Vagina (tissue), 2 donors: ENCODE results near the gene ATP4B. TPM values are rescaled to one million over a fixed set of nuclear protein-coding genes. Genes with fewer than 3 reads are reported as not detected.

Experiments
- DNase-seq, 2 donors: peaks; one replicate each; pipeline ENCODE4 v3.0.0-alpha.2; 2017; ENCODE audit errors: extremely low spot score in 2 of 2
- H3K27ac ChIP-seq: fragments of 200-600 bp; sonication (generic); one replicate; pipeline ENCODE4 v1.5.1; 2019
- H3K27me3 ChIP-seq: fragments of 200-600 bp; sonication (generic); one replicate; pipeline ENCODE4 v1.5.1; 2019
- H3K36me3 ChIP-seq, 2 donors: fragments of 200-600 bp; sonication (generic); one replicate each; pipeline ENCODE4 v1.5.1; 2017 to 2019
- H3K4me1 ChIP-seq: fragments of 200-600 bp; sonication (generic); one replicate; pipeline ENCODE4 v1.5.1; 2019
- H3K4me3 ChIP-seq, 2 donors: fragments of 200-600 bp; sonication (generic); 1 replicate in 1 of 2; 2 replicates in 1 of 2; pipeline ENCODE4 v1.5.1; 2016 to 2019
- H3K9me3 ChIP-seq: fragments of 200-600 bp; sonication (generic); one replicate; pipeline ENCODE4 v1.5.1; 2019
- POLR2A ChIP-seq, 2 donors: fragments of 450-650 bp; IDR thresholded peaks; one replicate each; pipeline ENCODE4 v1.6.1; 2017; ENCODE audit warnings: antibody characterized with exemption in 2 of 2, mild to moderate bottlenecking in 2 of 2, moderate library complexity in 2 of 2
- POLR2AphosphoS5 ChIP-seq, 2 donors: sonication (generic); formaldehyde crosslinking; IDR thresholded peaks; one replicate each; pipeline ENCODE4 v1.9.0; 2017; ENCODE audit warnings: antibody characterized with exemption in 2 of 2, mild to moderate bottlenecking in 2 of 2, low read depth in 1 of 2; ENCODE audit not compliant: insufficient read depth in 1 of 2
- intact Hi-C: fragments of 100-400 bp; cut with DNase I; formaldehyde crosslinking; loops from one replicate; pipeline ENCODE4 v1.15.1; 2023
- total RNA-seq: library from RNA; depleted of rRNA; stranded (reverse); fragments of >200 nt; gene quantifications from one replicate; pipeline ENCODE4 v1.2.3, GENCODE V29; 2016
- TF ChIP-seq, protein P1 (sequence below), 3 experiments: fragments of 450-650 bp in 2 of 3; fragments of 200-600 bp in 1 of 3; sonication (generic) in 1 of 3; IDR thresholded peaks; one replicate each; pipeline ENCODE4 v1.5.1; 2017 to 2019; ENCODE audit warnings: antibody characterized with exemption in 3 of 3, mild to moderate bottlenecking in 2 of 3, moderate library complexity in 2 of 3

ATP4B gene
- total RNA-seq, 1 donor from 2014 or later: not detected

DNA sequence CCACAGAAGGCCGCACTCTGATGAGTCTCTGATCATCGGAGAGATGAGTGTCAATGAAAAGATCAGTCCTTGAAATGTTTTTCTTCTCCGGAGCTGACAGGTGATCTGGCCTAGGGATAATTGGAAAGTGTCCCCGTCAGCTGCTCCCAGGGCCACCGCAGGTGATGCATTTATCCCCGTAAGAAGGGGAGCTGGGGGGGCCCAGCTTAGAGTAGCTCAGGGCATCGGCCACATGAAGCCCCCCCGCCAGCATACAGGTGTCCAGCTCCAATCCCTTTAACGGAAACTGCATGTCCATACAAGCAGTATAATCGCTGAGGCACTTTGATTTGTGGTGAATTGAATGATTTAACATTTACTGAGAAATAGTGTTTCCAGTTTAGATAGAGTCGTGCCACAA lies 27.7 kb downstream of the ATP4B start:
- intact Hi-C loops: no loop called here
- Histone ChIP-seq H3K4me1 (no peaks in the 10 kb centered on the region), H3K27ac (no peak overlapping the region), H3K27me3 (no peaks in the 10 kb centered on the region), H3K9me3 (no peaks in the 10 kb centered on the region), H3K4me3 (no peak overlapping the region), H3K36me3 (peaks cover 0 to 35% of the 10 kb centered on the region in 2 donors)
- DNase-seq: no peak
- TF ChIP-seq POLR2AphosphoS5 (IDR thresholded peaks at IDR 0.05; ENCODE audit: insufficient read depth in 1 of 2, low read depth in 1 of 2): no peak
- TF ChIP-seq, protein P1, sequence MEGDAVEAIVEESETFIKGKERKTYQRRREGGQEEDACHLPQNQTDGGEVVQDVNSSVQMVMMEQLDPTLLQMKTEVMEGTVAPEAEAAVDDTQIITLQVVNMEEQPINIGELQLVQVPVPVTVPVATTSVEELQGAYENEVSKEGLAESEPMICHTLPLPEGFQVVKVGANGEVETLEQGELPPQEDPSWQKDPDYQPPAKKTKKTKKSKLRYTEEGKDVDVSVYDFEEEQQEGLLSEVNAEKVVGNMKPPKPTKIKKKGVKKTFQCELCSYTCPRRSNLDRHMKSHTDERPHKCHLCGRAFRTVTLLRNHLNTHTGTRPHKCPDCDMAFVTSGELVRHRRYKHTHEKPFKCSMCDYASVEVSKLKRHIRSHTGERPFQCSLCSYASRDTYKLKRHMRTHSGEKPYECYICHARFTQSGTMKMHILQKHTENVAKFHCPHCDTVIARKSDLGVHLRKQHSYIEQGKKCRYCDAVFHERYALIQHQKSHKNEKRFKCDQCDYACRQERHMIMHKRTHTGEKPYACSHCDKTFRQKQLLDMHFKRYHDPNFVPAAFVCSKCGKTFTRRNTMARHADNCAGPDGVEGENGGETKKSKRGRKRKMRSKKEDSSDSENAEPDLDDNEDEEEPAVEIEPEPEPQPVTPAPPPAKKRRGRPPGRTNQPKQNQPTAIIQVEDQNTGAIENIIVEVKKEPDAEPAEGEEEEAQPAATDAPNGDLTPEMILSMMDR (IDR thresholded peaks at IDR 0.05): no peak
- TF ChIP-seq POLR2A (IDR thresholded peaks at IDR 0.05): no peak

DNA sequence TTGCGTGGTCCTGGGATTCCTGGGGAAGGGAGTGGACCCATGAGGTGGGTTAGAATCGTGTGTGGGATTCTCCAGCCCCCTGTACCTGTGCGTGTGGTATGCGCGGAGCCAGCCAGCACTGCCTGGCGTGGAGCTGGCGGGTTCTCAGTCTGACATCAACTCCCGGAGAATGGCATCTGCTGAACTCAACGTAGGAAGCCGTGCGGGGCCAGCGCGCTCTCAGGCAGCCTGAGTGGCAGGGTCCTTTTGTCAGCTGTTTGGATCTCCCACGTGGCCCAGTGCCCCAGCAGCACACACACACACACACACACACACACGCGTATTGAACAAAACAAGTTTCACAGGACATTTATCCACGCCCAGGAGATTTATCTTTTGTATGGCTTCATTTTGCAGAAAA lies 28.1 kb downstream of the ATP4B start:
- H3K36me3 ChIP-seq: peaks cover 0 to 30% of the 10 kb centered on the region in 2 donors
- no peak for TF ChIP-seq POLR2AphosphoS5 (IDR thresholded peaks at IDR 0.05; ENCODE audit: insufficient read depth in 1 of 2, low read depth in 1 of 2)
- no peak for TF ChIP-seq POLR2A (IDR thresholded peaks at IDR 0.05)
- TF ChIP-seq, protein P1 (IDR thresholded peaks at IDR 0.05): no peak
- no peak overlapping the region for H3K27ac ChIP-seq
- no peaks in the 10 kb centered on the region for H3K27me3 ChIP-seq
- intact Hi-C loops: no loop called here
- no peaks in the 10 kb centered on the region for H3K9me3 ChIP-seq
- no peak overlapping the region for H3K4me3 ChIP-seq
- no peaks in the 10 kb centered on the region for H3K4me1 ChIP-seq
- no peak for DNase-seq

DNA sequence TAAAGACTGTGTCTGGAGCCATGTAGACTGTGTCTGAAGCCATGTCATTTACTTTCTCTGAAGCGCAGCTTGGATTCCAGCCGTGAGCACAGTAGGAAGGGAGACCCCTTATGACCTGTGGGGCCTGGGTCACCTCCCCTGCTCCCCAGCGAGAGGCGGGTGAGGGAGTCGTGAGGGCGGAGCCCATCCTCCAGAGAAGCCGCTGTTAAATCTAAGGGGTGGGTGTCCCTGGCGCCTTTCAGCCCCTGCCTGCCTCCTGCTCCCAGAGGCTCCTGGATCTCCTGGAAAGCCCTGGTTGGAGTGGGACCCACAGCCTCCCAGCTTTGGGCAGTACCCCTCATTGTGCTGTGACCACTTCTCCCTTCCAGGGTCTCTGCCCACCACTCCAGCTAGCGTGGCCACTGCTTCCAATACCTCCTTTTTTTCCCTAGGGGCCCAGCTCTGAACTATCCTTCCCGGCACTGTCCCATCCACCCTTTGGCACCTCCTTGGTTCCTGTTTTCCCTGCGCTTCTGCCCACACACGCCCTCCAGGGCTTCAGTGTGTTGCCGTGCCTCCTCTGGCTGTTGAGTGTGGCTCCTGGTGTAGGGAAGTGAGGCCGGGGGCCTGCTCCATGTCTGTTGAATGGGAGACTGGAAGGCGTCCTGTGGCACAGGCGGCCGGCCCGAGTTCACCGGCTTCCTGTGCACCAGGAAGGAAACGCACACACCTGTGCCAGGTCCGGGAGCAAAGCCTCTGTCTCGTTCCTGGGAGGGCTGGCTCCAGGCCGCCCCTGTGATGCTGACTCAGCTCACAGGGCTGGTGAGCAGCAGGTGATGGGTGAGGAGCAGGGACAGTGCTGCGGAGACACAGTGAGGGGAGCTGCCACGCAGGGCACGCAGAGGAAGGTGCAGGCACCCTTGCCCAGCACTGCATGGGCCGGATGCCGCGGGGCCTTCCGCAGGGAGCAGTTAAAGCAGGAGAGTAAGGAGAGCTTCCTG lies 29.4 kb downstream of the ATP4B start:
- Histone ChIP-seq H3K36me3 (peaks cover 0 to 18% of the 10 kb centered on the region in 2 donors), H3K27me3 (no peaks in the 10 kb centered on the region), H3K4me3 (no peak overlapping the region), H3K9me3 (no peaks in the 10 kb centered on the region), H3K27ac (no peak overlapping the region), H3K4me1 (no peaks in the 10 kb centered on the region)
- DNase-seq: no peak
- intact Hi-C loops: no loop called here
- TF ChIP-seq, protein P1 (IDR thresholded peaks at IDR 0.05): no peak
- TF ChIP-seq POLR2AphosphoS5 (IDR thresholded peaks at IDR 0.05; ENCODE audit: insufficient read depth in 1 of 2, low read depth in 1 of 2) (no peak), POLR2A (IDR thresholded peaks at IDR 0.05) (no peak)

DNA sequence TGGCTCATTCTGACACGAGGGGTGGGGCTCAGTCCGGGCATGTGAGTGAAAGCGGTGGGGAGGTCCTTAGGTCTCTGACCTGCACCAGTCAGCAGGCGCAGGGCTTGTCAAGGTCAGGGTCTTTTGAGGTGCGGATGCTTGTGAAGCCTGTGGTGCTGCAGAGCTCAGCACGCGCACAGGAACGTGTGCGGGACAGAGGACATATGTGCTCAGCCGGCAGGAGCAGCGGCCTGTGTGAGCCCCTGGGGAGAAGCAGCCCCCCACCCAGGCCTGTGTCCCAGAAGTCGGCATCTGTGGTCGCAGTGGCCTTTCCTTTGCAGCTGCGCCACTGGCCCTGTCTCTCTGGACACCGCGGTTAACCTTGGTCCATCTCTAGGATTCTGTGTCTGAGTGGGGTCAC lies 30.9 kb downstream of the ATP4B start:
- H3K4me1 ChIP-seq: no peaks in the 10 kb centered on the region
- DNase-seq: no peak
- H3K4me3 ChIP-seq: no peak overlapping the region
- H3K27ac ChIP-seq: no peak overlapping the region
- peaks cover 0 to 6% of the 10 kb centered on the region in 2 donors for H3K36me3 ChIP-seq
- intact Hi-C loops: no loop called here
- TF ChIP-seq POLR2AphosphoS5 (IDR thresholded peaks at IDR 0.05; ENCODE audit: insufficient read depth in 1 of 2, low read depth in 1 of 2) (no peak), POLR2A (IDR thresholded peaks at IDR 0.05) (no peak)
- TF ChIP-seq, protein P1 (IDR thresholded peaks at IDR 0.05): no peak
- no peaks in the 10 kb centered on the region for H3K9me3 ChIP-seq
- no peaks in the 10 kb centered on the region for H3K27me3 ChIP-seq
